GM12865 (cell line): Measurements from ENCODE around the gene PIGU.
"Not testable (repeated sequence)": the region's sequence is repeated elsewhere in the genome, so short reads cannot be mapped to it uniquely, and the experiment has no call there.

Source experiments
- DNase-seq: peaks from one replicate; pipeline ENCODE4 v3.0.0; 2010; ENCODE audit warnings: low read depth
- H3K4me3 ChIP-seq: 2 replicates; pipeline ENCODE4 v1.5.1; 2011; ENCODE audit warnings: mild to moderate bottlenecking, low read depth, low read length, control low read depth
- CTCF ChIP-seq: IDR thresholded peaks from 2 replicates; pipeline ENCODE4 v1.5.1; 2011; ENCODE audit warnings: low read length, control low read depth, low read depth, inconsistent platforms; ENCODE audit not compliant: insufficient read depth; ENCODE audit errors: missing control alignments

PIGU gene

GRCh38 chr20:34673412-34673811, 3.5 kb downstream of the PIGU start:
- no peak for DNase-seq
- TF ChIP-seq CTCF: no peak

GRCh38 chr20:34669094-34669493, 7.8 kb downstream of the PIGU start:
- DNase-seq: no peak
- H3K4me3 ChIP-seq: no peak overlapping the region
- no peak for TF ChIP-seq CTCF

More at GRCh38 chr20:34673412-34673811, 3.5 kb downstream of the PIGU start:
- no peak overlapping the region for H3K4me3 ChIP-seq

- not testable (repeated sequence) for DNase-seq, H3K4me3 ChIP-seq
Observed at GRCh38 chr20:34664751-34665150, 12.1 kb downstream of the PIGU start.

GRCh38 chr20:34663213-34663943, 13.5 kb downstream of the PIGU start:
- no peak overlapping the region for H3K4me3 ChIP-seq
- DNase-seq: no peak
- TF ChIP-seq CTCF: no peak

GRCh38 chr20:34661811-34662210, 15.1 kb downstream of the PIGU start:
- H3K4me3 ChIP-seq: not testable (repeated sequence)
- peak; percentile 53 for DNase-seq

- not testable (repeated sequence) for DNase-seq, H3K4me3 ChIP-seq
Observed at GRCh38 chr20:34658654-34659053, 18.2 kb downstream of the PIGU start.

- H3K4me3 ChIP-seq: no peak overlapping the region
- no peak for TF ChIP-seq CTCF
- DNase-seq: no peak
Observed at GRCh38 chr20:34654207-34654744, 22.6 kb downstream of the PIGU start.

- no peak for TF ChIP-seq CTCF
- no peak for DNase-seq
- no peak overlapping the region for H3K4me3 ChIP-seq
Observed at GRCh38 chr20:34651200-34651599, 25.7 kb downstream of the PIGU start.
